HG03378 (cell line): ENCODE data around the gene DNAJC27.

Experiments
- ATAC-seq: cut with Tn5 transposase; IDR thresholded peaks from one replicate; pipeline ENCODE4 v1.9.1; 2021; ENCODE audit warnings: mild to moderate bottlenecking, moderate library complexity; ENCODE audit not compliant: unreplicated experiment

Gene DNAJC27

GRCh38 chr2:24908461-24908901 lies 63.3 kb downstream of the DNAJC27 start:
- ATAC-seq: no peak

GRCh38 chr2:24907116-24907515 lies 64.6 kb downstream of the DNAJC27 start:
- ATAC-seq: no peak

- ATAC-seq: no peak
Observed at GRCh38 chr2:24906466-24906865, 65.3 kb downstream of the DNAJC27 start.

DNA sequence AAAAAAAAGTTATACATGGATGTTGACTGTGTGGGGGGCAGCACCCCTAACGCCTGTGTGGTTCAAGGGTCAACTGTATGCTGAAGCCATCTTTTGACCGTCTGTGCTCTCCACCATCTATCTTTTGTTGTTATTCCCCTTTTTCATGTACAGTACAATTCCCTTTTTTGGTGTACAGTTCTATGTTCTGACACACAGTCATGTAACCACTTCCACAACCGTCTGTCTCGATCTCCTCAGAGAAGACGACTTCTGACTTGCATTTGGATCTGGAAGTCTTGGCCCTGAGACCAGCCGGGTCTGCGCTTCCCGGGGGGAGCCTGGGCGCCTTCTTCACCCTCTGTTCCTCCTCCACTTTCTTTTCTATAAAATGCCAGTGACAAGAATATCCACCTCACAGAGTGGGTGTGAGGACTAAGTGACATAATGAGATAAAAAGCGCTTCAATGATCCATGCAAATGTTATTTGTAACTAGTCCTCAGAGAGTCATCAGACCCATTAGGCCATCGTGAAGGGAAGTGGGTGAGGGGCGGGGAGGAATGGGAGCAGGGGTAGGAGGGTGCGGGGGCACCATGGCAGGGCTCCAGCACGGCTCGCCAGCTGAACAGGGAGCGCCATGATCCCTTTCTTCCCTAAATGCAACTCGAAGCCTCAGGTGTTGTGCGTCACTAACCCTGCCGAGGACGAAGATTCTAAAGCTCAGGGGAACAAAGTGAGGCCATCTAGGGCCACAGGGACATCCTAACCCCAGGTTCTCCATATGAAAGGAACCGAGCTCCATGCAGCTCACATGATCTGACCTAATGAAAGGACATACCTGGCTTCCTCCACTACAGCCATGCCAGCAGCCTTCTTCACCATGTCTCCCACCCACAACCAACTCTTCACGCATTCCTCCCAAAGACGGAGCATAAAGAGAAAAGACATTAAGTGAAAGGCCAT lies 68.3 kb downstream of the DNAJC27 start:
- ATAC-seq: no peak

DNA sequence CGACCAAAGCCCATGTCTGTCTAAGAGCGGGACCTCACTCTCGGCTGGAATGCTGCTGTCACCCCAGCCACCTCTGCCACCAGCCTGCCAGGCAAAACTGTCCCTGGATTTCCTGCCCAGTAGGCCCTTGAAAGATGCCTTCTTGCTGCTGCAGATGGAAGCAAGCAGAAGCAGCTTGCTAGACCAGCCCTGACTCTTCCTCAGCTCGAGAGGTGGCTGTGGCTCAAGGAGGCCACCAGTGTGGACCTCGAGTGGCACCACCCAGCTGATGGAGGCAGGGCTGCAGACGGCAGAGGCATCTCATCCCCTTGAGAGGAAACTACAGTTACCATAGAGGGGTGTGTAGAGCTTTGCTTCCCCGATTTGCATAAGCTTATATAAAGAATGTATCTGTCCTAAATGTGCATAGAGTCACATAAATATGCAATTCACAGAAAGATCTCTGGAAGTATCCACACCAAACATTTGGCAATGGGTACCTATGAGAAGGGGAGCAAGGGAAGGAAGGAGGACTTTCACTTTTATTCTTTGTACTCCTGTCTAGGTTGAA lies 72.3 kb downstream of the DNAJC27 start:
- ATAC-seq: no peak

- ATAC-seq: no peak
Observed at GRCh38 chr2:24898122-24899109, 73.3 kb downstream of the DNAJC27 start.

DNA sequence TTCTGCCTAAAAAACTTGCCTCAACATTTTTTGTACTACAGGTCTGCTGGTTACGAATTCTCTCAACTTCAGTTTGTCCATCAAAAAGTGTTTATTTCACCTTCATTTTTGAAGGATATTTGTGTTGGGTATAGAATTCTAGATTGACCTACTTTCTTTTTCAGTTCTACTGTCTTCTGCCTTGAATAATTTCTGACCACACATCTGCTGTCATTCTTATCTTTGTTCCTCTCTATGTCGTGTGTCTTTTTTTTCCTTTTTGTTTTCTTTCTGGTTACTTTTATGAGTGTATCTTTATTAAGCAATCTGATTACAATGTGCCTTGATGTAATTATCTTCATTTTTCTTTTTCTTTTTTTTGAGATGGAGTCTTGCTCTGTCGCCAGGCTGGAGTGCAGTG lies 77.0 kb downstream of the DNAJC27 start:
- no peak for ATAC-seq

GRCh38 chr2:24893934-24894333 lies 77.8 kb downstream of the DNAJC27 start:
- no peak for ATAC-seq
